ENCODE measurements around the gene DCTN2.

DNA sequence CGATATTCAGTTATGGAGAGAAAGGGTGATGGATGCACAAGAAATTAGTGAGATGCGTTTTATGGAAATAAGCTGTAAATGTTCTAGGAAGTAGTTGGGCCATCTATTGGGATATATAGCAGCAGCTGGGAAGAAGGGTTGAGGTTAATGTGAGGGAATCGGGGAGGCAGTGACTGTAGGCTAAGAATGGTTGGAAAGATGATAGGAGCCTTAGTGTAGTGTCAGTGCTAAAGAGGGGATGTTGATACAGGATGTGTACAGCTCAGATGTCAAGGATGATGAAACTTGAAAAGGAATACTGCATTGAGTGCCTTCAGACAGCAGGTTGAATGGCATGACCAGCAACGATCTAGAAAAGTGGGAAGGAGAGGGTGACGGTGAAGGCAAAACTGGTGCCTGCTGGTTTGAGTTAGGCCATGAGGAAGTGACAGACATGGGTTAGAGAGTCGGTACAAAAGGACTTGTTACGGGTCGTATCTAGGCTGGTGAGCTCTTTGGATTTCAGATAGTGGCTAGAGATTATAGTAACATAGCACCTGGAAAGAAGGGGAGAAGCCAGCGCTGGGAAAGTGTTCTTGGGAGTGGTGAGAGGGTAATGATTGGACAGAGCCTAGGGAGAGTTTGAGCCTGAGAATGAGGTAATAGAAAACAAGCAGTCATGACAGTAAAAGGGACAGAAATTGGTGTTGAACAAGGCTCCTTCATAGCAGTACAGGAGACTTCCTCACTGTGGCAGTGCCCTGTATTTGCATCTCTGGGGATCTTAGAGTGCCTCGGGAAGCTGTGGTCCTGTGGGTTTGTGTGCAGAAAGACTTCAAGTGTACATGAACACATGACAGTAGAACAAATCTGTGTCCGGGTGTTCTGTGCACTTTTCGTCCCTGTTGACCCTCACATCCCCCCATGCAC, 49.5 kb downstream of the DCTN2 start:
- TF ChIP-seq POLR2A (IDR thresholded peaks at IDR 0.05; ENCODE audit: low read length) = no peak
- TF ChIP-seq, protein P1, sequence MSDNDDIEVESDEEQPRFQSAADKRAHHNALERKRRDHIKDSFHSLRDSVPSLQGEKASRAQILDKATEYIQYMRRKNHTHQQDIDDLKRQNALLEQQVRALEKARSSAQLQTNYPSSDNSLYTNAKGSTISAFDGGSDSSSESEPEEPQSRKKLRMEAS (IDR thresholded peaks at IDR 0.05) = no peak
- TF ChIP-seq, protein P2, sequence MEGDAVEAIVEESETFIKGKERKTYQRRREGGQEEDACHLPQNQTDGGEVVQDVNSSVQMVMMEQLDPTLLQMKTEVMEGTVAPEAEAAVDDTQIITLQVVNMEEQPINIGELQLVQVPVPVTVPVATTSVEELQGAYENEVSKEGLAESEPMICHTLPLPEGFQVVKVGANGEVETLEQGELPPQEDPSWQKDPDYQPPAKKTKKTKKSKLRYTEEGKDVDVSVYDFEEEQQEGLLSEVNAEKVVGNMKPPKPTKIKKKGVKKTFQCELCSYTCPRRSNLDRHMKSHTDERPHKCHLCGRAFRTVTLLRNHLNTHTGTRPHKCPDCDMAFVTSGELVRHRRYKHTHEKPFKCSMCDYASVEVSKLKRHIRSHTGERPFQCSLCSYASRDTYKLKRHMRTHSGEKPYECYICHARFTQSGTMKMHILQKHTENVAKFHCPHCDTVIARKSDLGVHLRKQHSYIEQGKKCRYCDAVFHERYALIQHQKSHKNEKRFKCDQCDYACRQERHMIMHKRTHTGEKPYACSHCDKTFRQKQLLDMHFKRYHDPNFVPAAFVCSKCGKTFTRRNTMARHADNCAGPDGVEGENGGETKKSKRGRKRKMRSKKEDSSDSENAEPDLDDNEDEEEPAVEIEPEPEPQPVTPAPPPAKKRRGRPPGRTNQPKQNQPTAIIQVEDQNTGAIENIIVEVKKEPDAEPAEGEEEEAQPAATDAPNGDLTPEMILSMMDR (IDR thresholded peaks at IDR 0.05) = no peak
- TF ChIP-seq HOXA7 (CRISPR knock-in tag; IDR thresholded peaks at IDR 0.05) = no peak

All from A549 (cell line).